OCI-LY3 (cell line): ENCODE measurements around the gene MED27.

Source experiments
- CTCF ChIP-seq: fragments of 200-600, 300-600 bp; sonication (generic); IDR thresholded peaks from 2 replicates; pipeline ENCODE4 v1.5.1; 2014; ENCODE audit warnings: antibody characterized with exemption, low read length, low read depth
- EZH2phosphoT487 ChIP-seq: fragments of 200-600 bp; shearing (Covaris generic); IDR thresholded peaks from 2 replicates; pipeline ENCODE4 v1.6.1; 2018; ENCODE audit warnings: antibody characterized with exemption, mixed run types, low read depth

- TF ChIP-seq CTCF: no peak
- TF ChIP-seq EZH2phosphoT487: no peak
Observed at GRCh38 chr9:132125361-132125760, 45.7 kb upstream of the MED27 start.
